HepG2 (cell line): Measurements from ENCODE around the gene ZACN. TPM values are rescaled to one million over a fixed set of nuclear protein-coding genes. Genes with fewer than 3 reads are reported as not detected.

ENCODE experiments used
- BRF2 ChIP-seq: sonication (generic); formaldehyde crosslinking; IDR thresholded peaks from 2 replicates; pipeline ENCODE4 v1.8.1; 2022; ENCODE audit warnings: mild to moderate bottlenecking, missing genetic modification reagents
- CSRNP1 ChIP-seq: sonication (generic); formaldehyde crosslinking; IDR thresholded peaks from 2 replicates; pipeline ENCODE4 v1.8.1; 2023; ENCODE audit warnings: mild to moderate bottlenecking, missing genetic modification reagents
- ETS1 ChIP-seq: sonication (generic); formaldehyde crosslinking; IDR thresholded peaks from 2 replicates; pipeline ENCODE4 v1.4.0; 2020; ENCODE audit warnings: missing genetic modification reagents
- RXRB ChIP-seq: IDR thresholded peaks from 2 replicates; pipeline ENCODE4 v1.6.1; 2016; ENCODE audit warnings: borderline replicate concordance, missing genetic modification reagents, missing compliant biosample characterization
- THAP9 ChIP-seq: sonication (generic); formaldehyde crosslinking; IDR thresholded peaks from 2 replicates; pipeline ENCODE4; 2020; ENCODE audit warnings: missing genetic modification reagents, mild to moderate bottlenecking, borderline replicate concordance
- THRA ChIP-seq: sonication (generic); formaldehyde crosslinking; IDR thresholded peaks from 2 replicates; pipeline ENCODE4 v1.4.0; 2020; ENCODE audit warnings: missing genetic modification reagents, borderline replicate concordance
- ZFX ChIP-seq: sonication (generic); formaldehyde crosslinking; IDR thresholded peaks from 2 replicates; pipeline ENCODE4 v1.4.0; 2020; ENCODE audit warnings: mild to moderate bottlenecking, low read depth, missing genetic modification reagents, moderate library complexity
- ZNF121 ChIP-seq: sonication (generic); formaldehyde crosslinking; IDR thresholded peaks from 2 replicates; pipeline ENCODE4 v1.5.0; 2020; ENCODE audit warnings: mild to moderate bottlenecking, missing genetic modification reagents
- ZNF235 ChIP-seq: sonication (generic); formaldehyde crosslinking; IDR thresholded peaks from 2 replicates; pipeline ENCODE4 v1.8.1; 2023; ENCODE audit warnings: mild to moderate bottlenecking, missing genetic modification reagents, borderline replicate concordance
- ZNF772 ChIP-seq: sonication (generic); formaldehyde crosslinking; IDR thresholded peaks from 2 replicates; pipeline ENCODE4 v1.5.0; 2020; ENCODE audit warnings: mild to moderate bottlenecking, missing genetic modification reagents
- polyA plus RNA-seq, 8 experiments: library from polyadenylated mRNA; depleted of rRNA in 3 of 8; stranded (reverse) in 7 of 8; unstranded in 1 of 8; fragments of >200 nt; fragmentation: Illumina TruSeq in 4 of 8; extraction: Trizol in 4 of 8; gene quantifications; 2 replicates each; pipeline versions ENCODE4 v1.2.1 to v1.2.3, GENCODE V29; 2011 to 2016; ENCODE audit warnings: low read depth in 4 of 8, missing spikeins in 1 of 8, mixed read lengths in 1 of 8; ENCODE audit not compliant: insufficient read depth in 1 of 8
- total RNA-seq, 5 experiments: library from RNA; depleted of rRNA; stranded (reverse); fragments of >200 nt; fragmentation: Illumina TruSeq; extraction: Trizol; gene quantifications; 2 replicates each; pipeline ENCODE4 v1.2.3, GENCODE V29; 2016; ENCODE audit warnings: low read depth in 1 of 5
- TF ChIP-seq, protein P1 (sequence below): sonication (generic); formaldehyde crosslinking; conservative IDR thresholded peaks from 2 replicates; pipeline ENCODE4 v1.4.0; 2020; ENCODE audit warnings: mild to moderate bottlenecking, missing genetic modification reagents, moderate library complexity
- TF ChIP-seq, protein P2 (sequence below): sonication (generic); formaldehyde crosslinking; IDR thresholded peaks from 2 replicates; pipeline ENCODE4 v1.4.0; 2020; ENCODE audit warnings: mild to moderate bottlenecking, missing genetic modification reagents

ZACN gene
- total and polyA plus RNA-seq, 2 of the 13 experiments (the other 11 are each of a cell fraction or from before 2014, with no cell fraction given): 0.11 to 0.15 TPM

- TF ChIP-seq THRA (CRISPR knock-in tag): peak; percentile 79; the same call in 1 of the 2 replicates
- TF ChIP-seq ZNF235 (CRISPR knock-in tag): peak; percentile 13; the same call in 1 of the 2 replicates
- TF ChIP-seq, protein P1, sequence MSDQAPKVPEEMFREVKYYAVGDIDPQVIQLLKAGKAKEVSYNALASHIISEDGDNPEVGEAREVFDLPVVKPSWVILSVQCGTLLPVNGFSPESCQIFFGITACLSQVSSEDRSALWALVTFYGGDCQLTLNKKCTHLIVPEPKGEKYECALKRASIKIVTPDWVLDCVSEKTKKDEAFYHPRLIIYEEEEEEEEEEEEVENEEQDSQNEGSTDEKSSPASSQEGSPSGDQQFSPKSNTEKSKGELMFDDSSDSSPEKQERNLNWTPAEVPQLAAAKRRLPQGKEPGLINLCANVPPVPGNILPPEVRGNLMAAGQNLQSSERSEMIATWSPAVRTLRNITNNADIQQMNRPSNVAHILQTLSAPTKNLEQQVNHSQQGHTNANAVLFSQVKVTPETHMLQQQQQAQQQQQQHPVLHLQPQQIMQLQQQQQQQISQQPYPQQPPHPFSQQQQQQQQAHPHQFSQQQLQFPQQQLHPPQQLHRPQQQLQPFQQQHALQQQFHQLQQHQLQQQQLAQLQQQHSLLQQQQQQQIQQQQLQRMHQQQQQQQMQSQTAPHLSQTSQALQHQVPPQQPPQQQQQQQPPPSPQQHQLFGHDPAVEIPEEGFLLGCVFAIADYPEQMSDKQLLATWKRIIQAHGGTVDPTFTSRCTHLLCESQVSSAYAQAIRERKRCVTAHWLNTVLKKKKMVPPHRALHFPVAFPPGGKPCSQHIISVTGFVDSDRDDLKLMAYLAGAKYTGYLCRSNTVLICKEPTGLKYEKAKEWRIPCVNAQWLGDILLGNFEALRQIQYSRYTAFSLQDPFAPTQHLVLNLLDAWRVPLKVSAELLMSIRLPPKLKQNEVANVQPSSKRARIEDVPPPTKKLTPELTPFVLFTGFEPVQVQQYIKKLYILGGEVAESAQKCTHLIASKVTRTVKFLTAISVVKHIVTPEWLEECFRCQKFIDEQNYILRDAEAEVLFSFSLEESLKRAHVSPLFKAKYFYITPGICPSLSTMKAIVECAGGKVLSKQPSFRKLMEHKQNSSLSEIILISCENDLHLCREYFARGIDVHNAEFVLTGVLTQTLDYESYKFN (CRISPR knock-in tag): peak; percentile 96
- TF ChIP-seq THAP9 (CRISPR knock-in tag): no peak
- TF ChIP-seq ZFX (CRISPR knock-in tag): no peak
- TF ChIP-seq CSRNP1: peak; percentile 58; the same call in 1 of the 2 replicates
- TF ChIP-seq ZNF772 (CRISPR knock-in tag): peak; percentile 24; the same call in 1 of the 2 replicates
- TF ChIP-seq RXRB (CRISPR knock-in tag): peak; percentile 93
- TF ChIP-seq BRF2 (CRISPR knock-in tag): peak; percentile 64; the same call in 1 of the 2 replicates
- 0 out of 2 replicates have a peak, but pooled peaks have one; percentile 19 for TF ChIP-seq ZNF121 (CRISPR knock-in tag)
- no peak for TF ChIP-seq ETS1 (CRISPR knock-in tag)
- TF ChIP-seq, protein P2, sequence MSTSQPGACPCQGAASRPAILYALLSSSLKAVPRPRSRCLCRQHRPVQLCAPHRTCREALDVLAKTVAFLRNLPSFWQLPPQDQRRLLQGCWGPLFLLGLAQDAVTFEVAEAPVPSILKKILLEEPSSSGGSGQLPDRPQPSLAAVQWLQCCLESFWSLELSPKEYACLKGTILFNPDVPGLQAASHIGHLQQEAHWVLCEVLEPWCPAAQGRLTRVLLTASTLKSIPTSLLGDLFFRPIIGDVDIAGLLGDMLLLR (CRISPR knock-in tag): no peak
Measured at GRCh38 chr17:76119409-76120371, 40.7 kb downstream of the ZACN start (continued).
